Measurements from ENCODE around the gene HPGD. TPM values are rescaled to one million over a fixed set of nuclear protein-coding genes. Genes with fewer than 3 reads are reported as not detected.

HPGD gene
- polyA plus RNA-seq, 3 donors = 0.52 to 10.7 (median 10.2) TPM

DNA sequence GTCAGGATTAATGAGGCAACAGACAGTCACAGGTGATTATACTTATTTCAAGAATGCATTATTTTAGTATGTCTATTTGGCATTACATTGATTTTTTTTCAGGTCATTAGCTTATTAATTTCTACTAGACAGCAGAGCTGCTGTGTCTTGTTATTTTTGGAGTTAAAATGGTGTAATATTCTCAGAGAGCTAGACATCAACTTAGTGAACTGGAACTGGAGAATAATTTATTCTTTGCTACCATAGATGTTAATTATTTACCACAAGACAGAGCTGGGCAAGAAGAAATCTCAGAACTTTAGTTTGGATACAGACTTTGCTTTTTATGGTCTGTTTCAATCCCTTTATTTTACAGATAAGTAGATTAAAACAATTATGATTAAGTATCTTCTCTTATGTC is 10.2 kb upstream of the HPGD start:
- H3K27ac ChIP-seq (ENCODE audit: low read depth, low read length) = no peak overlapping the region

DNA sequence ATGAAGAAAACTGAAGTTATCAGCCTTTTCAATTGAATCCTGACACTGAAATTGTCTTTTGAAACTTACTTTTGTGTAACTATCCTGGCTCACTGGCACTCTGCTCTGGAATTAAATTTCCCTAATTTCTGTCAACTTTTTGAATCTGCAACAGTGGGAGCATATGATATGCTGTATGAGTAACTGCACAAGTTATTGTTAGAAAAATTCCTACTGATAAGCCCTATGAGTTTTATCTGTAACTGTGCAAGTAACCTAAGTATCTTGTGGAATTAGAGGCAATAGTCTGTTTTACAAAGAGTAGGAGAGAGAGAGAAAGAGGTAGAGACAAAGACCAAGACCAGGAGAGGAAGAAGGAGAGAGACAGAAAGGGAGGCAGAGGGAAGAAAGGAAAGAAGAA is 9.2 kb upstream of the HPGD start:
- H3K27ac ChIP-seq (ENCODE audit: low read depth, low read length) = no peak overlapping the region

DNA sequence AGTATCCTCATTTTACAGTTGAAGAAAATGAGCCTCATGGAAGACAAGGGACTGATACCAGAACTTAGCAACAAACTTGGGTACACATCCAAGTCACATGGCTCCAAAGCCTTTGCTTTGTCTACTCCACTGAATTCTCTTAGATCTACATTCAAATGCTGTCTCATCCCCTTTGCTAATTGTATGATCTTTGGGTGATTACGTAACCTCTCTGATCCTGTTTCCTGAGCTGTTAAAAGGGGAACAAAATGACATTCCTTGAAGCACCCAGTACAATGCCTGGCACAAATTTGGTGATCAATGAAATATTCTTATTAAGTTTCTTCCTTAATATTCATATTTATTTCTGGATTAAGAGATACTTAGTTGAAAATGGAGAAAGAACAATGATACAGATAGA is 5.9 kb upstream of the HPGD start:
- 49 to 93% (median 67%) methylated on average over 1 of the region's 1 CpG for WGBS, 3 donors
- no peak overlapping the region for H3K27ac ChIP-seq (ENCODE audit: low read depth, low read length)

DNA sequence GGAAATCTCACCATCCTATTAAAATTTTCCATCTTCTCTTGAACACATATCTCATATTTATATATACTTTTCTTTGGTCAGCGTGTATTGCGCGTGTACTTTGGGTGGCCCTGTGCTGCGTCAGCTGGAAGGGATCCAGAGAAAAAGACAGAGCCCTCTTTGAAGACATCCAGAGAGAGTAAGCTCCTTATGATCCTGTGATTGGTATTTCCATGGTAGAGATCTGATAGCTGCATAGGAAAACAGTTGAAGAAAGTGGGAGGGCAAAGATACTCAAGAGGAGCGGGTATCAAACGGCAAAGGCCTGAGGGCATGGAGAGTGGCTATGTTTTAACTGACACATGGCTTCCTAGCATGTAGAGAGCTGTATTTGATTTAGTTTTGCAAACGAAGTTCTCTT is 4.4 kb upstream of the HPGD start:
- H3K27ac ChIP-seq (ENCODE audit: low read depth, low read length) = no peak overlapping the region
- WGBS, 3 donors = 87 to 89% (median 89%) methylated on average over 7 of the region's 7 CpGs

DNA sequence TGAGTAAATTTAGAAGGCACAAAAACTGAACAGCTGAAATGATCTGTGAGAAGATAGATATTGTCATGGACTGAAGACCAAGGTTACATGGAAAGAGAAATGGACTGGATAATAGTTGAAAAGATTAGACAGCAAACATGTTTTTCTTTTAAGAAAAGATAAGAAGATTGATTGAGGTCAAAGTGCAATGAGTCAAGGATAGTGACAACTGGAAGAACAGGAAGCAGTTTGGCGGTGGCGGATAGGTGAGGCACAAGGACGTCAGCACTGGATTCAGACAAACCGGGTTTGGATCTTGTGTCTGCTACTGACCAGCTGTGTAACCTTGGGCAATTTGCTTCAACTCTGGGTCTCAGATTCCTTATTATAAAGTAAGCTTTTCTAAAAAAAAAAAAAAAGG is 2.0 kb upstream of the HPGD start:
- WGBS, 3 donors = 27 to 64% (median 56%) methylated on average over 4 of the region's 4 CpGs
- no peak overlapping the region for H3K27ac ChIP-seq (ENCODE audit: low read depth, low read length)

DNA sequence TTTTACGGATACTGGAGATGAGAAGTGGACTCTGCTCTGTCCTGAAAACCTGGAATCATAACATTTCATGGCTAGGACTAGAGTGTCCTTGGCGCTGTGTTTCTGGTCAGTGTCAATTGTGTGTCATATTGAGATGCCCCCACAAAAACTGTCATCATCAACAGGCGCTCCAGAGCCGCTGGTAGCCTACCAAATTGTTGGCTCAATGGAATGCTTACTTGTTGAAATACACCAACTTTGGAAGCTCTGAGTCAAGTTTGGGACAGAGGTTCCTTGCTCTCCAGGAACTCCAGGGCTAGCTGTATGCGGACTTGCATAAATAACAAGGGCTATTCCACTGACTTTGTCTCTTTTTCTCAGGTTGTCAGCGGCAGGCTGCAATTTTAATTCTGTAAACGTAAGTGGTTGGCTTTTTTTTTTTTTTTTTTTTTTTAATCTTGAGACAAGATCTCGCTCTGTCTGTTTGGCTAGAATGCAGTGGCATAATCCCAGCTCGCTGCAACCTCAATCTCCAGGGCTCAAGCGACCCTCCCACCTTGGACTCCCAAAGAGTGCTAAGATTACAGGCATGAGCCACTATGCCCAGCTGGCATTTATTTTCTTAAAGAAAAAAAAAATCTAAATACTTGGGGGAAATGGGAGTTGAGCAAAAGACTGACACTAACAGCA is 871 bp upstream of the HPGD start:
- 31 to 65% (median 37%) methylated on average over 10 of the region's 10 CpGs for WGBS, 3 donors
- H3K27ac ChIP-seq (ENCODE audit: low read depth, low read length) = no peak overlapping the region

DNA sequence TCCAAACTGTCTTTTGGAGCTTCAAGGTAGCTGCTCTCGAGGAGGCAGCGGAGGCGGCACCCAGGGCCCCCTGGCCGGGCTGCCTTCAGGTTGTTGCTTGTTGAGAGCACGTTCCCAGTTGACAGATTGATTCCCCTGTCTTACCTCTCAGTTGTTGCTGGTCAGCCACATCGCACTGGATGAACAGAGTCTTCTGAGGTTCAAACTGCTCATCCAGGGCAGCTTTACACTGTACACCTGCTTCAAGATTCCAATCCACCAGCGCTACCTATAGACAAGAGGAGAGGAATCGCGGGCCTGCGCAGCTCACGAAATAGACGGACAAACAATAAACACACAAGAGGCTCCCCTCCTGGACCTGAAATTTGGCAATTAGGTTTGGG is 497 bp downstream of the HPGD start:
- WGBS, 3 donors = 2 to 4% (median 3%) methylated on average over 12 of the region's 12 CpGs
- H3K27ac ChIP-seq (ENCODE audit: low read depth, low read length) = no peak overlapping the region

DNA sequence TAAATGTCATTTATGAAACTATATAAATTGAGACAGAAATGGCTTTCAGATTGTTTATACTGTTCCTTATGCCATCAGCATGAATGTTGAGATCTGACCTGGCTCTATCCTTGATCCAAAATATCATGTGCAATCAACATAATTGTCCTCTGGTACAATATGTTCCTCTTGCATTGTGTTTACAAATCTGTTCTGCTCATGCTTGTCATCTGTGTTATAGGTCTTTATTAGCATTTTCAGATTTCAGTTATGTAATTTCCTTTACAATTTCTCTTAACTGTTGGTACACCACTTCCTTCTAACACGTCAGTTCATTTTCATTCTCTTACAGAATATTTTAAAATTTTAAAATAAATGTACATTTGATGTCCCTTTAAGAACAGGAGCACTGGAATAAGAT is 1.6 kb downstream of the HPGD start:
- H3K27ac ChIP-seq (ENCODE audit: low read depth, low read length) = no peak overlapping the region
- WGBS, 3 donors = 37 to 87% (median 46%) methylated on average over 1 of the region's 1 CpG

DNA sequence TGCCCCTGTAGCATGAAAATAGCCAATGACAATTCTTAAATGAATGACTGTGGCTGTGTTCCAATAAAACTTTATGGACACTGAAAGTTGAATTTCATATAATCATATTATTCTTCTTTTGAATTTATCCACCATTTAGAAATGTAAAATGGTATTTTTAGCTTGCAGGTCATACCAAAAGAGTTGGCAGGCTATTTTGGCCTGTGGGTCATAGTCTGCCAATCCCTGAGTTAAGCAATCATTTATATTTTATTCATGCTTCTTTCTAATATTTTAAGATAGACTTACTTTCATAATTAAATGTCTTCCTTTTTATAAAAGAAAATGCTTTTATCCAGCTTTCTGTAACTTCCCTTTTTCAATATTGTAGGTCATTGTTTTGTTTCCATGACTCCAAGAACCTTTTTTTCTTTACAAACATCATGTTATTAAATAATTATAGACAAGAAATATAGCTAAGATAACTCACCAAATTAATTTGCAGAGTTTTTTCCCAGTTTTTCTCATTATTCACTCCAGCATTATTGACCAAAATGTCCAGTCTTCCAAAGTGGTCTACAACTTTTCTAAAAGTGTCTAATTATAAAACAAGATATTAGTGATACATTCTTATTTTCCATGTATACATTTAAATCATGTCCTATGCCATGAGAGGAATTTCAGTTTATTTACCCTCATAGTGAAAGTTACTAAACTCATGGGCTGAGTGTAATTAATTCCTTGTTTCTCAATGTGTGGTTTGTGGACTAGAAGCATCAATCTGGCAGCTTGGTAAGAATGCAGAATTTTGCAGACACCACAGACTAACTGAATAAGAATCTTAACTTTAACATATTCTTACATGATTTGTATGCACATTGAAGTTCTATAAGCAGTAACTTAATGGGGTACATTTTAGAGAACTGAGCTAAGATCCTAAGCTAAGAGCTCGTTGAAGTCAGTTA is 4.5 kb downstream of the HPGD start:
- H3K27ac ChIP-seq (ENCODE audit: low read depth, low read length) = no peak overlapping the region
- WGBS, 3 donors = 68 to 85% (median 74%) methylated on average over 1 of the region's 1 CpG

DNA sequence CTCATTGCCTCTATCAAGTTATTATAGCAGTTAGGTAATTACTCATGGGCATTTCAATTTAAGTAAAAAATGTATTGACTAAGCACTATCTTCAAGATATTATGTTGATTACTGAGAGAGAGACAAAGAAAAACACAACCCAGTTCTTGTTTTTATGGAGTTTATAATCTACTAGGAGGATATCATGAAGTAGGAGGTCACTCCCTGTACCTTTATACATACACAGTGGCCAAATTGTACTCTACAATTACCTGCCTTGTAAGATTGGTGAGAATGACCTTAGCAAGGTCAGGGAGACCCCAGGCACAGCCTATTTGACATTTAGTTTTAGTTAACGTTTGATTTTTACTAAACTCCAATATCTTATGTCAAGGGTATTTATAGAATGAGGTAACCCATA is 5.5 kb downstream of the HPGD start:
- 44 to 75% (median 72%) methylated on average over 1 of the region's 1 CpG for WGBS, 3 donors
- no peak overlapping the region for H3K27ac ChIP-seq (ENCODE audit: low read depth, low read length)

DNA sequence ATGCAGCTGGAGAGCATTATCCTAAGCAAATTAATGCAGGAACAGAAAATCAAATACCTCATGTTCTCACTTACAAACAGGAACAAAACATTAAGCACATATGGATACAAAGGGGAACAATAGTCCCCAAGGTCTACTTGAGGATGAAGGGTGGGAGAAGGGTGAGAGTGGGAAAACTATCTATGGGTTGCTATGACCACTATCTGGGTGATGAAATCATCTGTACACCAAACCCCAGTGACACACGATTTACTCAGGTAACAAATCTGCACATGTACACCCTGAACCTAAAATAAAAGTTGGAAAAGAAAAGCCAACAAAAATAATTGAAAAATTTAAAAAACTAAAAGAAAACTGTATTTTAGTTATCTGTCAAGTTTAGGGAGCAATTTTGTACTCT is 5.9 kb downstream of the HPGD start:
- no peak overlapping the region for H3K27ac ChIP-seq (ENCODE audit: low read depth, low read length)
- WGBS, 3 donors = 71 to 80% (median 75%) methylated on average over 1 of the region's 1 CpG

DNA sequence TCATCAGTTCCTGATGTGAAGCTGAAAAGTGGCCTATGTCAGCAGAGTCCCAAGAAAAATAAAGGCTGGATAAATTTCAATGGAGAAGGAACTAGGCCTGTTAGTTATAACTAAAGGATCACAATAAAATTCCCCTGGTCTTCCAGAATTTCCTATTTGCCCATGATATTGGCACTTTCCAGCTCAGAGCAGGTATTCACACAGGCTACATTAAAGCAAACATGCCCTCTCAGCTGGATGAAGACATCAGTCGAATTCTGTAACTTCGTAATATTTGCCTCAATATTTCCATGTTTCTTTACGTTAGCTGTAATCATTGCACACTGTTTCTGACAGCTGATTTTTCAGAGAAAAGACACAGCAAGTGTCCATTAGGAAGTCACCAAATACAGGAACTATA is 9.5 kb downstream of the HPGD start:
- 58 to 77% (median 58%) methylated on average over 3 of the region's 3 CpGs for WGBS, 3 donors
- H3K27ac ChIP-seq (ENCODE audit: low read depth, low read length) = no peak overlapping the region

DNA sequence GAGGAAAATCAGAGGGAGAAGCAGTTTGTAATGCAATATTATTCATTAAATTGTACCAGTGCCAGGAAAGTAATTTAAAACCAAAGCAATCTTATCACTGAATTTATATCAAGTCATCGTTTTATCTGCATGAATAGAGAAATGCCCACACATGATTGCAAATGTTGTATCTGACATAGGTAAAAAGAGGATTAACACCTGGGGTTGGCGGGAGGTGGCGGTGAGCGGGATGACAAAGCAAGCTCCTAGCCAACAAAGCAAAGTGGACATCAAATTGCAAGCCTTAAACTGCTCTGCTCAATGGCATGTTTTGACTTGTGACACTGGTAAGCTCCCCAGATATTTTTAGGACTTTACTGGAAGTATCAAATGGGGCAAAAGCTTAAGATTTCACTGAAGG is 16.4 kb downstream of the HPGD start:
- no peak overlapping the region for H3K27ac ChIP-seq (ENCODE audit: low read depth, low read length)
- whole genome bisulfite sequencing, 3 donors = 77 to 84% (median 81%) methylated on average over 4 of the region's 4 CpGs

DNA sequence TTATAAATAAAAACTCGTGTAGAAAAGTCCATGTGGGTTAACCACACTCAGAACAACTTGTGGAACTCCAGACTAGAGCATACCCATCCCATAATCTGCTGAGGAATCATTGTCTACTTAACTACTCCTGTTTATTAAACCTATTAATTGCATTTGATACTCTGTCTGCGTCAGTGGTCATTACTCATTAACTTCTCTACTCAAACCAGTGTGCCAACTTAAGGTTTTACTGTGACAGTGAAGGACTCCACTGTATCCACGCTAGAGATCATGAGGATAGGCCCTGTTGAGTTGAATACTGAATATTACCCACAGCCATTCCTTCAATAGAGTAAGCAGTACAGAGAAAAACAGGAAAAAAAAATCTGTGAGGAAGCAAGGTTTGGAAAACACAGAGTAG is 17.3 kb downstream of the HPGD start:
- WGBS, 3 donors = 49 to 79% (median 74%) methylated on average over 3 of the region's 3 CpGs
- no peak overlapping the region for H3K27ac ChIP-seq (ENCODE audit: low read depth, low read length)

DNA sequence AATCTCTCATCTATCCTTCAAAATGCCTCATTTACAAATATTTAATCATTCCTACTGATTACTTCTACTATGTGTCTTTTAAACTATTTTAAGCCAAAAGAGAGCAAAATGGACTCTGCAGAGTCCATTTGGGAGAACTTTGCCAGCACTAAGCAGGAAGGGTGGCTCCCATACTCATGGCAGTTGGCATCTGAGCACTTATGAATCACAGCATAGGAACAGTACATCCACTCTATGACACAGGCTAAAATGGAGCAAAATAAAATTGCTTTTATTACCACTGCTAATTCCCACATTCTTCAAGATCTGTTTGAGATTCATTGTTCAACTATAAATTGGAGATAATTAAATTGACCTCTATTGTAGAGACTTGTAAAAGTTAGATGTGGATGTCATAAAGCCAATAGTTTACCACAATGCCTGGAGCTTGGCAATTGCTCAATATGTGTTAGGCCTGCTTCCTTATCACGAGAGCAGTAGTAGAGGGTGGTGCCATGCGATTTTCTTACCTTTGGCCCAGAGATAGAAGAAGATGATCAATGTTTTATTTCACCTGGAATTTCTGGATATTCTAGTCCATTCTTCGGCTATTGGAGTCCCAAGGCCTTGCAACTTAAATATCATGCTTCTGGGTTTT is 19.1 kb downstream of the HPGD start:
- no peak overlapping the region for H3K27ac ChIP-seq (ENCODE audit: low read depth, low read length)
- 73 to 78% (median 74%) methylated on average over 3 of the region's 3 CpGs for WGBS, 3 donors

DNA sequence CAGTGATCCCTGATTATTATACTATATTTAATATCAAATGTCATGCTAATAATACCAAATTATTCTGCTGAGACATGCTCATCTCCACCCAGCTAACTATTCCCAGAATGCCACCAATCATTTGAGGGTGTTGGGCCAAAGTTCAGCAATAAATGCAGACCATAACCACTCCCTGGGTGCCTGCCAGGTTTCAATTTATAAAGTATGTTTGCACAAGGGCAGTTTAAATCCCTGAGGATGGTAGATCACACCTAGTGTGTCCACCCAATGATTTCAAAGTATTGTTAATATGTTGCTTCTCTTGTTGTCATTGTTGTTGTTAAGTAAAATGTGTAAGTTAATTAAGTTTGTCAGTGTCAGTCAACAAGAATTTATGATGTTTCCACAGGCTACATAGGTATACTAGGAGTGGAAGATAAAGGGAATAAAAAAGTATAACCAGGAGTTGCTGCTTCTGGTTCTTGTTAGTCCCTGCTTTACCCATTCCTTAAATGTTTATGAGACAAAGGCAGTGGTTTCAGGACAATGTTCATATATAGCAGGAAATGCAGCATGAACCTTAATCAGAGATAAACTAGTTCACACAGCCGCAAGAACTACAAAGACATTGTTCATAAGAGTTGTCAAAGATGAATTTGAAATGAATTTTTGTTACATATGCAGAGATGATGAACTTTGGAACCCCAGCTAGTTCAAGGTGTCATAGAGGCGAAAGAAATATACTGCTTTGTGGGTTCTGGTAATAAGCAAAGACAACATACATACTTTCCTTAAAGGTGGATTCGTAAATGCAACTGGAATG is 25.5 kb downstream of the HPGD start:
- H3K27ac ChIP-seq (ENCODE audit: low read depth, low read length) = no peak overlapping the region
- WGBS, 3 donors = 76 to 81% (median 77%) methylated on average over 3 of the region's 3 CpGs

DNA sequence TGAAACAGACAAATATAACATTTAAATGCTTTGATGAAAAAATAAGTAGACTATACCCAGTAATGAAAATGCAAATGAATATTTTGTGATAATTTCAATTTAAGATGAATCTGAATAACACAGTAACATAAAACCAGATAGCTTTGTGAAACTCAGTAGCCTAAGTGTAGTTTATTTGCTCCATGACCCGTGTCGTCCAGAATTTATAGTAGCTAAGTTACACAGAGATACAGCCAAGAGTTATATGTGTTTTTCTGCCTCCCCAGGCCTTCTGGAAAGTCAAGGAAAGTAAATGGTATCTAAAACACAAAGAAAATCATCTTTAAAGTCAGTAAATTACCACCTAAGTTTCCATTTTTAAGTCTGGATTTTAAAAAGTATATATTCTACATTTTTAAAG is 26.7 kb downstream of the HPGD start:
- 50 to 75% (median 54%) methylated on average over 2 of the region's 2 CpGs for WGBS, 3 donors
- H3K27ac ChIP-seq (ENCODE audit: low read depth, low read length) = no peak overlapping the region

DNA sequence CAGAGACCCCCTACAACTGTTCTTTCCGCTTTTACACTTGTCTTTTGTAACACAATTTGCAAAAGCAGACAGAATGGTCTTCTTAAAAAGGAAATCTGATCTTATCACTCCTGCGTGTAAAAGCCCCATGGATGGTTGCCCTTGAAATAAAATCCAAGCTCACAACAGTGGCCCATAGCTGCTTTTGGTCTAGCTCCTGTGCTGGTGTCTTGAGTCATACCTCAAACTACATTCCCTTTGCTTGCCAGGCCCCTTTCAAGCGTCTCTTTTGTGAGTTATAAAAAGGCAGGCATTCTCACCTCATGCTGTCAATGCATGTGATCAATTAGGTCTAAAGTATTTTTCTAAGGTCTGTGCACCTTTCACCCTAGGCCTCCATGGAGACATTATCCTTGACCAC is 27.6 kb downstream of the HPGD start:
- H3K27ac ChIP-seq (ENCODE audit: low read depth, low read length) = no peak overlapping the region
- 73 to 80% (median 75%) methylated on average over 3 of the region's 3 CpGs for WGBS, 3 donors

DNA sequence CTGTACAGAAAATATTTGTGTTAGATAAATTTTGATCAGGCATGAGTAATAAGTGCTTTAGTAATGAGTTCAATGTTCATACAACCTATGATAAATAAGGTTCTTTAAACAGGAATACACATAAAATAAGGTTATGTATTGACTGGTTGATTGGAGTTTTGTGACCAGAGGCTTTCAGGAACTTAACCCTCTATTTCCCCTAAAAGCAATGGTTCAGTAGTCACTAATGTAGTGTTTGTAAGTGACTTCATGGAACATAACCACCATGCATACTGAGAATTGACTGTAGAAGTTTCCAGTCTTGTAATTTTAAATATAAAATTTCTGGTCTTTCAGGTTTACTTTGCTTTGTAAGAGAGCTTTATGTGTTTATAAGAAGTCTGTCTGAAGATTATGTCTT is 28.1 kb downstream of the HPGD start:
- no peak overlapping the region for H3K27ac ChIP-seq (ENCODE audit: low read depth, low read length)

All from adipose tissue (tissue), 3 donors.